SJCRH30 (cell line): ENCODE measurements around the gene TRPM3. TPM values are rescaled to one million over a fixed set of nuclear protein-coding genes. Genes with fewer than 3 reads are reported as not detected.
A peak's percentile ranks its signal among the peaks of the same experiment; 100 is the strongest.

Experiments
- DNase-seq, 2 experiments: peaks; one replicate each; pipeline ENCODE4 v3.0.0-alpha.2; 2015 to 2020
- H3K27ac ChIP-seq: fragments of 250-450 bp; sonication (Bioruptor Pico); 2 replicates; pipeline ENCODE4 v1.5.1; 2020; ENCODE audit warnings: mild to moderate bottlenecking, moderate library complexity
- H3K27me3 ChIP-seq: fragments of 250-450 bp; sonication (Bioruptor Pico); 2 replicates; pipeline ENCODE4 v1.5.1; 2020; ENCODE audit warnings: mild to moderate bottlenecking, moderate library complexity
- H3K36me3 ChIP-seq: fragments of 250-450 bp; sonication (Bioruptor Pico); 2 replicates; pipeline ENCODE4 v1.5.1; 2020; ENCODE audit warnings: mild to moderate bottlenecking, moderate library complexity
- H3K4me1 ChIP-seq: fragments of 250-450 bp; sonication (Bioruptor Pico); 2 replicates; pipeline ENCODE4 v1.5.1; 2020; ENCODE audit warnings: mild to moderate bottlenecking, moderate library complexity
- H3K4me3 ChIP-seq: fragments of 250-450 bp; sonication (Bioruptor Pico); 2 replicates; pipeline ENCODE4 v1.5.1; 2020; ENCODE audit warnings: mild to moderate bottlenecking, moderate library complexity
- H3K9me3 ChIP-seq: fragments of 250-450 bp; sonication (Bioruptor Pico); replicated peaks from 2 replicates; pipeline ENCODE4 v1.5.1; 2020; ENCODE audit warnings: mild to moderate bottlenecking, moderate library complexity
- total RNA-seq: library from RNA; depleted of rRNA; stranded (reverse); fragments of >200 nt; shearing (Covaris generic); gene quantifications from 2 replicates; pipeline ENCODE4 v1.2.3, GENCODE V29; 2014

Gene TRPM3
- total RNA-seq, 1 experiment from 2014 or later: 0.30 TPM

GRCh38 chr9:70934642-70935041 is 186.8 kb downstream of the TRPM3 start:
- H3K9me3 ChIP-seq: no peaks in the 10 kb centered on the region
- H3K27ac ChIP-seq: no peak overlapping the region
- no peak overlapping the region for H3K4me3 ChIP-seq
- no peaks in the 10 kb centered on the region; the same call in 1 of the 2 replicates for H3K27me3 ChIP-seq
- no peaks in the 10 kb centered on the region for H3K36me3 ChIP-seq
- DNase-seq: no peak
- H3K4me1 ChIP-seq: no peaks in the 10 kb centered on the region

DNA sequence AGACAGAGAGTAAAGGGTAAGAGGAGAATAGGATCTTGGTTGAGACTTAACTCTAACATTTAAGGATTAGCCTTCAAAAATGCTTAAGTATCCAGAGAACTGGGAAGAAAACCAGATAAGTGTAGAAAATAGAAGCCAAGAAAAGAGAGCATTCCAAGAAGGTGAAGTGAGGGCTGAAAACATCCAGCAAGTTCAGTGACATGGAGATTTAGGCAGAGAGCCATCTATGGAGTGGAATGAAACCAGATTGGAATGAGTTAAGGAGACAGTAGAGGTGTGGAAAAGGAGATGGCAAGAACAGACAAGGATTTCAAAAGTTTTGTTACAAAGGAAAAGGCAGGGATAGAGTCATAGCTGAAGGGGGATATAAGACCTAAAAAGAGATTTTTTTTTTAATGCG is 188.1 kb downstream of the TRPM3 start:
- no peaks in the 10 kb centered on the region for H3K4me1 ChIP-seq
- no peaks in the 10 kb centered on the region for H3K9me3 ChIP-seq
- no peaks in the 10 kb centered on the region for H3K27me3 ChIP-seq
- DNase-seq: no peak
- no peaks in the 10 kb centered on the region for H3K36me3 ChIP-seq
- no peak overlapping the region for H3K27ac ChIP-seq
- no peak overlapping the region for H3K4me3 ChIP-seq

DNA sequence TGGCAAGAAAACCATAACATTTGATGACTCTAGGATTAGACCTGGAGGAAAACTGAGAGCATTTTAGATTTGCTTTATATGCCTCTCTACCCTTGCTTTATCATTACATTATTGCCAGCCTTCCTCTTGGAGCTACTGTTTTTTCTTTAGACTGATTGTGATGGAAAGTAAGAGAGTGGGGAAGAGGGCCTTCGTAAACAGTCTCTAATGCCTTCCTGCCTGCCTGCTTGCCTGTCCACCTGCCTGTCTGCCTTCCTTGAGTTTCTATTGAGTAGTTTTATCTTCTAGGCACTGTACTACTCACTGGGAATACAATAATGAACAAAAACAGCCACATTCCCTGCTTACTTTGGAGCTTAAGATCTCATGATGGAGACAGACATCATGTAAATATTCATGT is 189.3 kb downstream of the TRPM3 start:
- no peak for DNase-seq
- Histone ChIP-seq H3K4me1 (no peaks in the 10 kb centered on the region), H3K4me3 (no peak overlapping the region), H3K9me3 (no peaks in the 10 kb centered on the region), H3K27ac (no peak overlapping the region), H3K27me3 (no peaks in the 10 kb centered on the region), H3K36me3 (no peaks in the 10 kb centered on the region)

DNA sequence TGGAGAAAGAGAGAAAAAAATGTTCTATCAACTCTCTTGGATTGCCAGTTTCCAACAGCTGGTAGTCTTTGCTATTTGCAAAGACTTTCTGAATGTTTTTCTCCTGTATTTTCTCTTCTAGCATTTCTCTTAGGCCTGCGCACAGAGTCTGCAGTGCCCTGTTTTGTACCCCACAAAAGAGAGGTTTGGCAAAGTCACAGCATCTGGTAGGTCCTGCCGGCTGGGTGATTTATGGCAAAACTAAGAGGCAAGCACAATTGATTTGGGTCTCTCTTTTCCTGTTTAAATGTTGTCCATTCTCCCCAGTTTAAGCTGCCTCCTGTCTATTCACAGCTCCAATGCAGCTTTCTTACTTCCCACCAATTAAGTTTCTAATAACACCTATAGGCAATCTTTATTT is 193.9 kb downstream of the TRPM3 start:
- no peak for DNase-seq
- Histone ChIP-seq H3K36me3 (no peaks in the 10 kb centered on the region), H3K4me1 (no peaks in the 10 kb centered on the region), H3K27ac (no peak overlapping the region), H3K9me3 (no peaks in the 10 kb centered on the region), H3K4me3 (no peak overlapping the region), H3K27me3 (peaks cover 4% of the 10 kb centered on the region; the same call in 1 of the 2 replicates)

GRCh38 chr9:70924895-70925547 is 196.4 kb downstream of the TRPM3 start:
- Histone ChIP-seq H3K4me1 (no peaks in the 10 kb centered on the region), H3K4me3 (no peak overlapping the region), H3K9me3 (no peaks in the 10 kb centered on the region), H3K27ac (no peak overlapping the region), H3K36me3 (no peaks in the 10 kb centered on the region), H3K27me3 (peaks cover 4% of the 10 kb centered on the region; the same call in 1 of the 2 replicates)
- DNase-seq: peak; percentile 28 to 62

GRCh38 chr9:70924380-70924779 is 197.0 kb downstream of the TRPM3 start:
- Histone ChIP-seq H3K27me3 (peaks cover 4% of the 10 kb centered on the region; the same call in 1 of the 2 replicates), H3K9me3 (no peaks in the 10 kb centered on the region), H3K27ac (no peak overlapping the region), H3K4me3 (no peak overlapping the region), H3K4me1 (no peaks in the 10 kb centered on the region), H3K36me3 (no peaks in the 10 kb centered on the region)
- DNase-seq: no peak

GRCh38 chr9:70923961-70924360 is 197.5 kb downstream of the TRPM3 start:
- H3K36me3 ChIP-seq: no peaks in the 10 kb centered on the region
- H3K27me3 ChIP-seq: peaks cover 4% of the 10 kb centered on the region; the same call in 1 of the 2 replicates
- H3K27ac ChIP-seq: no peak overlapping the region
- H3K4me1 ChIP-seq: no peaks in the 10 kb centered on the region
- DNase-seq: no peak
- H3K4me3 ChIP-seq: no peak overlapping the region
- no peaks in the 10 kb centered on the region for H3K9me3 ChIP-seq

DNA sequence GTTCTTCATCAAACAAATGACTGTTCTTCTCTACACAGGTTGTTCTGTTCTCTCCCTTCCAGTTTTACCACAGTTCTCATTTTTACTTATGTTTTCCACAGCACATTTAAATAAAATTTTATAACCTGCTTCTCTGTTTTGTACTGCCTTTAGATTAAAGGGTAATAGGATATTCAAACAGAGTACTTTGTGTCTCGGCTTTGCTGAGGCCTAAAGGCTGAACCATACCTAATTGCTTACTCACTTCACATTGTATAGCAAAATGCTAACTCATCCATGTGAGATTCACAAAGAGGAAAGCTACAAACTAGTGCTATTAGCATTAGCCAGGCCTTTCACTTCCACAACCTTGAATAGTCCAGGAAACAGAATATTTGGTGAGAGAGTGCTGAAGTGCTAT is 200.3 kb downstream of the TRPM3 start:
- no peak overlapping the region for H3K27ac ChIP-seq
- no peak for DNase-seq

GRCh38 chr9:70917277-70917676 is 204.1 kb downstream of the TRPM3 start:
- Histone ChIP-seq H3K36me3 (no peaks in the 10 kb centered on the region), H3K9me3 (no peaks in the 10 kb centered on the region), H3K27me3 (no peaks in the 10 kb centered on the region), H3K4me1 (no peaks in the 10 kb centered on the region), H3K4me3 (no peak overlapping the region), H3K27ac (no peak overlapping the region)
- DNase-seq: no peak

More for the DNA sequence above, 200.3 kb downstream of the TRPM3 start:
- Histone ChIP-seq H3K4me3 (no peak overlapping the region), H3K27me3 (peaks cover 4% of the 10 kb centered on the region; the same call in 1 of the 2 replicates), H3K9me3 (no peaks in the 10 kb centered on the region), H3K4me1 (no peaks in the 10 kb centered on the region), H3K36me3 (no peaks in the 10 kb centered on the region)

DNA sequence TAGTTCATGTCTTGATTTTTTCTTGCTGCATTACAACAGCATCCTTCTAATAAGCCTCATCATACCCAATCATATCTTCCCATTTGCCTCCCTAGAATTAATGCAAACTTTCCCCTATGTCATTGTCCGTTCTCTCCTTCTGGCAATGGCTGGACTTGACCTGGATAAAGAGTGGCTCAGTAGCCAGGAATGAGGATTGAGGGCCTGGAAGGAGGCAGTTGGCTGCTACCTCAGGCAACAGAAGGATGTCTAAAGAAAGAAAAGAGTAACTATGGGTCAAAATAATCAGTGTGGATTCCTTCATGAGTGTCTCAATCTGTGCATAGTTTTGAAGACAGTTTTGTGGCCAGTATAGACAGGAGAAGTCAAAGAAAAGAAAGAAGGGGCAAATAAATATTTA is 209.6 kb downstream of the TRPM3 start:
- DNase-seq: no peak
- H3K4me1 ChIP-seq: no peaks in the 10 kb centered on the region
- H3K27me3 ChIP-seq: no peaks in the 10 kb centered on the region
- no peak overlapping the region for H3K4me3 ChIP-seq
- no peak overlapping the region for H3K27ac ChIP-seq
- H3K36me3 ChIP-seq: no peaks in the 10 kb centered on the region
- no peaks in the 10 kb centered on the region for H3K9me3 ChIP-seq

- no peaks in the 10 kb centered on the region for H3K36me3 ChIP-seq
- no peaks in the 10 kb centered on the region for H3K9me3 ChIP-seq
- no peak overlapping the region for H3K4me3 ChIP-seq
- H3K4me1 ChIP-seq: no peaks in the 10 kb centered on the region
- H3K27ac ChIP-seq: no peak overlapping the region
- DNase-seq: no peak
- H3K27me3 ChIP-seq: no peaks in the 10 kb centered on the region
These were observed 210.8 kb downstream of the TRPM3 start for GRCh38 chr9:70910598-70910997.

DNA sequence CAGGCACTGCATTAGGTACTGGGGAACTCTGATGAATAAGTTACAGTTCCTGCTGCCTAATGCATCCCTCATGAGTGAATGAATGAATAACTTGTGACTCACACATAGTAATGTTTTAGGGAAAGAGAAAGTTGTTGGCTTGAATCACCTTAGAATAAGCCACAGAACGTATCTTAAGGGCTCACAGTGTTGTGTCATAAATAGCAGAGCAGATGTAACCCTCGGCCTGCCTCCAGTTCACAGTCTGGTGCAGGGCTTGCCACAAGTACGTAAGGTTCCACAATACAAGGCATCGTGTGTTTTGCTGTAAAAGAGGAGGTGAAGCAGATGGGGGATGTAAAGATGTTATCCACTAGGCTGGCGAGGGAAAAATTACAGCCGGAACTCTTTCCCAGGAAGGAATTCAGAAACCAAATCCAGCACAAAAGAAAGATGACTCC is 218.7 kb downstream of the TRPM3 start:
- no peaks in the 10 kb centered on the region for H3K9me3 ChIP-seq
- no peak overlapping the region for H3K4me3 ChIP-seq
- peak; percentile 7 to 22 for DNase-seq
- H3K27me3 ChIP-seq: peaks cover 4% of the 10 kb centered on the region; the same call in 1 of the 2 replicates
- H3K36me3 ChIP-seq: no peaks in the 10 kb centered on the region
- H3K4me1 ChIP-seq: peaks cover 7% of the 10 kb centered on the region; the same call in 1 of the 2 replicates
- H3K27ac ChIP-seq: no peak overlapping the region

DNA sequence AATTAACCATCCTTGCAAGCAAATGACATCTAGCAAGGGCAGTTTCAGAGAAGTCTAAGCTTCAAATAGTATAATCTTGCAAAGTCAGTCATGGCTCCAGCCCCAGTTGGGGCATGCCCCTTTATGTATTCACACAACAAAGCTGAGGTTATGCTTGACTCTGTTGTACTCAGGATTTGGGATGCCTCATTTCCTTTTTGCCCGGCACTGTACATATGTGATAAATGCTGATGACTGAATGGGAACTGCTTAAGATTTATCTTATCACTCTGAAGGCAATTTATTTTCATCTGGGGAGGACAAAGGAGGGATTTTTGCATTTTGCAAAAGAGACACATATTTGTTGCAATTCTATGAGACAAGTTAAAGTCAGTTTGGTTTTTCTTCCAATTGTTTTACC is 219.2 kb downstream of the TRPM3 start:
- no peak overlapping the region for H3K27ac ChIP-seq

GRCh38 chr9:70901746-70902145 is 219.7 kb downstream of the TRPM3 start:
- DNase-seq: peak; percentile 13 to 36
- no peaks in the 10 kb centered on the region for H3K36me3 ChIP-seq
- H3K27me3 ChIP-seq: peaks cover 4% of the 10 kb centered on the region; the same call in 1 of the 2 replicates
- peaks cover 7% of the 10 kb centered on the region; the same call in 1 of the 2 replicates for H3K4me1 ChIP-seq
- no peaks in the 10 kb centered on the region for H3K9me3 ChIP-seq
- H3K4me3 ChIP-seq: no peak overlapping the region
- H3K27ac ChIP-seq: no peak overlapping the region

More for the DNA sequence above, 219.2 kb downstream of the TRPM3 start:
- no peak overlapping the region for H3K4me3 ChIP-seq
- H3K4me1 ChIP-seq: peaks cover 7% of the 10 kb centered on the region; the same call in 1 of the 2 replicates
- no peaks in the 10 kb centered on the region for H3K9me3 ChIP-seq
- no peak for DNase-seq
- peaks cover 4% of the 10 kb centered on the region; the same call in 1 of the 2 replicates for H3K27me3 ChIP-seq
- no peaks in the 10 kb centered on the region for H3K36me3 ChIP-seq

DNA sequence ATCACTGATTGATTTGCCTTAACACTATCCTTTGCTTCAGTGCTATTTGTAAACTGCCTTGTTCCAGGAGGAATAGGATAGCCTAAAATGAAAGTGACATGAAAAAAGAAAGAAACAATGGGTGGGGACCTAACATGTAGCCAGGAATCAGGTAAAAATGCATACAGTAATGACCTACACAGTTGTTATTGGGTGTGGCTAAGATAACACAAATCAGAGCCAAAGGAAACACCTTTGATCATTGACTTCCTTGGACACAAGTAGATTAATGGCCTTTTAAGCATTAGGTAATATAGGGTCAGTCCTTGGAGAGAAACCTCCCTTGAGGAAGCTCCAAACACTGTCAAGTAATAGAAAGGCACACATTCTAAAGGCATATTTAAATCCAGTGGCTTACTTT is 220.4 kb downstream of the TRPM3 start:
- H3K36me3 ChIP-seq: no peaks in the 10 kb centered on the region
- no peak for DNase-seq
- H3K4me1 ChIP-seq: peaks cover 7% of the 10 kb centered on the region; the same call in 1 of the 2 replicates
- no peak overlapping the region for H3K27ac ChIP-seq
- peaks cover 6% of the 10 kb centered on the region; the same call in 1 of the 2 replicates for H3K27me3 ChIP-seq
- no peaks in the 10 kb centered on the region for H3K9me3 ChIP-seq
- H3K4me3 ChIP-seq: no peak overlapping the region
